Kidney (tissue), 14 donors: ENCODE results near the gene SECISBP2L. TPM values are rescaled to one million over a fixed set of nuclear protein-coding genes. Genes with fewer than 3 reads are reported as not detected.

Experiments used
- DNase-seq, 5 donors: peaks; one replicate each; pipeline ENCODE4 v3.0.0-alpha.2; 2013 to 2020
- FAIRE-seq: peaks from 2 replicates; lab custom pipeline; 2012; peaks lifted over from hg19 to GRCh38; lab: Jason Lieb, UNC
- H3K27ac ChIP-seq, 2 donors: one replicate each; pipeline ENCODE4 v1.7.0; 2013; ENCODE audit warnings: low read depth in 2 of 2, low read length in 2 of 2, inconsistent platforms in 1 of 2
- H3K27me3 ChIP-seq: one replicate; pipeline ENCODE4 v1.7.1; 2013; ENCODE audit warnings: low read length, inconsistent platforms; ENCODE audit not compliant: control insufficient read depth, insufficient read depth
- H3K36me3 ChIP-seq, 3 donors: one replicate each; pipeline versions ENCODE4 v1.7.0 to v1.7.1; 2013; ENCODE audit warnings: low read length in 3 of 3, control low read depth in 1 of 3, inconsistent platforms in 1 of 3; ENCODE audit not compliant: insufficient read depth in 3 of 3, control insufficient read depth in 2 of 3
- H3K4me1 ChIP-seq, 3 donors: one replicate each; pipeline versions ENCODE4 v1.7.0 to v1.7.1; 2013; ENCODE audit warnings: low read length in 3 of 3, inconsistent platforms in 1 of 3, low read depth in 1 of 3; ENCODE audit not compliant: control insufficient read depth in 2 of 3, insufficient read depth in 2 of 3
- H3K4me3 ChIP-seq, 3 donors: one replicate each; pipeline versions ENCODE4 v1.7.0 to v1.8.1; 2013; ENCODE audit warnings: low read length in 3 of 3, control low read depth in 1 of 3, inconsistent platforms in 1 of 3
- H3K9ac ChIP-seq, 3 donors: one replicate each; pipeline versions ENCODE4 v1.7.0 to v1.7.1; 2013; ENCODE audit warnings: low read length in 3 of 3, control low read depth in 1 of 3, inconsistent platforms in 1 of 3
- H3K9me3 ChIP-seq, 3 donors: one replicate each; pipeline versions ENCODE4 v1.7.0 to v1.7.1; 2013; ENCODE audit warnings: low read length in 3 of 3, control low read depth in 1 of 3, inconsistent platforms in 1 of 3; ENCODE audit not compliant: control insufficient read depth in 2 of 3, insufficient read depth in 1 of 3
- CTCF ChIP-seq: IDR thresholded peaks from 3 replicates; pipeline ENCODE4 v1.5.1; 2012; ENCODE audit warnings: mild to moderate bottlenecking, moderate library complexity, borderline replicate concordance; ENCODE audit not compliant: insufficient read depth; ENCODE audit errors: extremely low read depth
- intact Hi-C: fragments of 100-400 bp; cut with DNase I; formaldehyde crosslinking; loops from one replicate; pipeline ENCODE4 v1.11.1; 2022
- polyA plus RNA-seq: library from polyadenylated mRNA; stranded (reverse); fragments of 350-450 nt; fragmentation: Illumina TruSeq; extraction: RNeasy Lipid Tissue Mini Kit (QIAGEN cat#74804); gene quantifications from one replicate; pipeline ENCODE4 v1.2.3, GENCODE V29; 2014; ENCODE audit warnings: low read depth, low replicate concordance; ENCODE audit not compliant: insufficient read depth
- total RNA-seq: library from RNA; stranded (reverse); fragmentation: NEBNext Ultra II Directional; extraction: Animal tissue kit (Norgen Biotek cat#: 25700); gene quantifications from one replicate; pipeline ENCODE4 v1.2.1, GENCODE V29; 2021
- donor health status: control.
- donor health status: control.
- donor health status: control.
- donor health status: control.
- donor health status: control.
- donor health status: DM: yes; HTN: yes; CAD: no.
- donor health status: Normal renal cell carcinoma (clear cell type).

Gene SECISBP2L
- total and polyA plus RNA-seq, 2 donors from 2014 or later = 10.2 to 67.0 TPM

DNA sequence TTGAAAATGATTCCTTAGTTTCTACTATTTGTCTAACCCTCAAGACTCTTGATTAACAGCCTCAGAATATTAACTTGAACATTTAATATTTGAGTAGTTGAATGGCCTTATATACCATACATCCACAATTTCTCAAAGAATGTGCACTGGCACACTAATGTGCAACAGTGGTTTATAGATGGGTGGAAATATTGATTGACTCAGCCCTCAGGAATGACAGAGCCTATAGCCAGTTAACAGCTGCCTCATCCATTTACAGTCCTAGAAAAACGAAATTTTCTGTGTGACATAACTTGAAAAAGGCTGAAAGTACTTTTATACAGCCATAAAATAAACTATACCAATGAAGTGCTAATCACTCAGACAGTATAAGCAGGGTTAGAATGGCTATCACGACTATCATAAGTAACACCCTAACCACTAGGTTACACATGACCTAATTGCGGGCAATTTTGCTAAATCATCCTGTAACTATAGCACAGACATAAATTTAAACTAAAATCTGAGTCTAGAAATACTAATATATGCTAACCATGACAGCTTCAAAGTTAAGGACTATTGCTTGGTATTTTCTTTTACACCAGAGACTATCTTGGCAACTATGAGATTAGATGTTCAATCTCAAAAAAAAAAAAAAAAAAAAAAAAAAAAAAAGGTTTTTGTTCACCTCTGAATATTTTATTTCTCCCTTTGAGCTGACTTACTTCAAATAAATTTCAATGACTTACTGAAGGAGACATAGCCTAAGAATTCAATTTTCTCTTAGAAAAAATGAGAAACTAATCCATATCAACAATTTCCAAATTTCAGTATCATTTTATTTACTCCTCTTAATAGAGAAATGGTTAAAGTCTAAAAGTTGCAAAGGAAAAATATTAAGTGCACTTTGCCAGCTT is 9.3 kb downstream of the SECISBP2L start:
- DNase-seq = no peak
- peaks cover 0 to 12% (median 10%) of the 10 kb centered on the region in 3 donors for H3K36me3 ChIP-seq
- no peaks in the 10 kb centered on the region for H3K27me3 ChIP-seq
- no peak for TF ChIP-seq CTCF
- H3K9ac ChIP-seq = no peak overlapping the region
- no peak overlapping the region for H3K4me3 ChIP-seq
- intact Hi-C loops = no loop called here
- H3K4me1 ChIP-seq = peaks cover 0 to 5% (median 0%) of the 10 kb centered on the region in 3 donors
- H3K27ac ChIP-seq = no peak overlapping the region
- no peaks in the 10 kb centered on the region for H3K9me3 ChIP-seq
- FAIRE-seq = peak; percentile 13

DNA sequence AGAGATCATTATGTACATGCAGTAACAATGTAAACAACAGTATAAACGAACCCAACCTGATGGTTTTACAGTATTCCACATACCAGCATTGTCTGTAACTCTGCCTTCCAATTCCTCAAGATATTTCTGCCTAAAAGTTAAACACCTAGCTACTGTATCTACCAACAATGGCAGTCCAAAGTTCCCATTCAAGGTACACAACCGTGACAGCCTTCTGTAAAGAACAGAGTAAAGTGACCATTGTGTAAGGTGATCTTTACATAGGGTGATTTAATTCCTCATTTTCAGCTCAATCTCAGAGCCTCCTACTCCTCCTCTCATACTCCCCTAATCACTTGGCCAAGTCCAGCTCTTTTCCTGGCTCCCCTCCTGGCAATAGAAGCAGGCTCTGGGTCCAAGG is 10.4 kb downstream of the SECISBP2L start:
- peaks cover 0 to 5% (median 0%) of the 10 kb centered on the region in 3 donors for H3K4me1 ChIP-seq
- FAIRE-seq = no peak

GRCh38 chr15:49032601-49033145 is 13.6 kb downstream of the SECISBP2L start:
- intact Hi-C loops = no loop called here
- Histone ChIP-seq H3K27me3 (no peaks in the 10 kb centered on the region), H3K4me1 (peaks cover 0 to under 1% (median 0%) of the 10 kb centered on the region in 3 donors), H3K4me3 (no peak overlapping the region), H3K9me3 (no peaks in the 10 kb centered on the region), H3K9ac (no peak overlapping the region), H3K27ac (no peak overlapping the region), H3K36me3 (peaks cover 0 to 18% (median 17%) of the 10 kb centered on the region in 3 donors)
- FAIRE-seq (no peak), DNase-seq (no peak)
- TF ChIP-seq CTCF = no peak

More for the DNA sequence above, 10.4 kb downstream of the SECISBP2L start:
- TF ChIP-seq CTCF = no peak
- H3K9me3 ChIP-seq = no peaks in the 10 kb centered on the region
- H3K36me3 ChIP-seq = peaks cover 0 to 12% (median 10%) of the 10 kb centered on the region in 3 donors
- H3K27ac ChIP-seq = no peak overlapping the region
- no peak for DNase-seq
- H3K27me3 ChIP-seq = no peaks in the 10 kb centered on the region
- no peak overlapping the region for H3K9ac ChIP-seq
- H3K4me3 ChIP-seq = no peak overlapping the region
- intact Hi-C loops = no loop called here
